ENCODE data around the gene ANO6.

Gene ANO6

GRCh38 chr12:45439039-45439438 is 223.1 kb downstream of the ANO6 start:
- no peak for DNase-seq (ENCODE audit: low read depth in 2 of 2)

DNA sequence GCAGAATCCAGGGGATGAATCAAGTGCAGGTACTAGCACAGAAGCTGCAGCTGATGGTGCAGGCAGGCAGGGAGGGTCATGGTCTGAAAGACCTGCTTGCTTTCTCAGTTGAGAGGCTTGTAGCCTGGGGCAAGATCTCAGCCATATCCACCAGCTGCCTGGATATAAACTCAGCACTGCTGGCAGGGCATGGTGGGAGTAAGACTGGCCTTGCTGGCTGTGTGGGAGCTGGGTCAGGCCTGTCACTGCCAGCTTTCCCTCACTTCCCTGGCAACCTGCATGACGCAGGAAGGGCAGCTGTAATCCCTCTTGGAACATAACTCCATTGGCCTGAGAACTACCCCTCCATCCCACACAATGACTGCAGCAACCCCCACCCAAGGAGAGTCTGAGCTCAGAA is 230.1 kb downstream of the ANO6 start:
- DNase-seq (ENCODE audit: low read depth in 2 of 2), result no peak

GRCh38 chr12:45458238-45458637 is 242.3 kb downstream of the ANO6 start:
- no peak for DNase-seq (ENCODE audit: low read depth in 2 of 2)

- no peak for DNase-seq (ENCODE audit: low read depth in 2 of 2)
These were observed 243.2 kb downstream of the ANO6 start for GRCh38 chr12:45458854-45459807.

- DNase-seq (ENCODE audit: low read depth in 2 of 2), result no peak
These were observed 246.6 kb downstream of the ANO6 start for GRCh38 chr12:45462506-45462905.

DNA sequence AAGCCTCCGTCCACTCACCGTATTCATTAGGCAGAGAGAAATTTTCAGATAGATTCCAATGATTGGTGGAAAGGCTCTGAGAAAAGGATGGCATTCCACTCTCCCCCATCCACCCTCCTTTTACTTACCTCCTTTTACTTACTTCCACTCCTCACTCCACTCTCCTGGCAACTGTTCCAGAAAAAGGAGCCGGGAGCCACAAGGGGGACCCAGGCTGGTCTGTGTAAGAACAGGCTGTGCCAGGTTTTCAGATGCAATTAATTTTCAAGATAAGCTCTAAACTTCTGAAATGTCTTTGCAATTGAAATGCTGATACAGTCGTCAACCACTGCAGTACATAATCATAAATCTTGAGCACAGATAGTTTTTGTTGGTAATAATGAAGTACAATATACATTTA is 248.8 kb downstream of the ANO6 start:
- no peak for DNase-seq (ENCODE audit: low read depth in 2 of 2)

DNA sequence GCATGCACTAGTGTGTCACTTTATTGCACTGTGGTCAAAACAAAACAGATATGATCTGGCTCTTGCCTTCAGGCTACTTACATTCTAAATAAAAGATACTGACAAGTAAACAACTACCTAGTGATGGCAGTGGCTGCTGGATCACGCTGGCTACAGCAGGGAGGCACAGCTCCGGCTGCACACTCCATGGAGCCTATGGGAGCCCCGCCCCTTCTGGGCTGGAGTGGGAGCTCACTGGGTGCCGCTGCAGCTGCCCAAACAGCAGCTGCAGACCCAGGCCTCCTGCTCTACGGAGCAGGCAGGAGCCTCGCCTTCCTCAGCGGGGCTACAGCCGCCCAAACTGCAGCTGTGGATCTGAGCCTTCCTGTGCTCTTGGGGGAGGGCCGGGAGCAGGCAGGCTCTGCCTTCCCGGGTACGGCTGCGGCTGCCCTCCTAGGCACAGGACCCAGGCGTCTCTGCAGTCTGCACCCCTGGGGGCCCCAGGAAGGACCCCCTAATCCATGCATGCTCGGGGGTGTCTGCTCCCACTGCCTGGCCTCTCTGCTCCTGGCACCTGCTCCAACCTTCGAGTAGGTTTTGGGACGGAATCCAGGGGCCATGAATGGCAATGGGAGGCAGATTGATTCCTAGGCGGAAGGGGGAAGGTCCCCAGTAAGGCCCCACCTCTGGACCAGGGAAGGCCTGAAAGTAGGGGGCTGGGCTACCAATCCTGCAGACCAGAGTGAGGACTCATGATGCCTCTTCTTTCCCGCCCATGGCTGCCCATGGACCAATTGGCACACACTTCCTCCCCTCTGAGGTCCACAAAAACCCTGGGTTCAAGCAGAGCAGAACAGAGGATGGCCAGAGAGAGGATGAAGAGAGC is 253.1 kb downstream of the ANO6 start:
- DNase-seq (ENCODE audit: low read depth in 2 of 2), result no peak

- no peak for DNase-seq (ENCODE audit: low read depth in 2 of 2)
These were observed 254.0 kb downstream of the ANO6 start for GRCh38 chr12:45469902-45470301.

DNA sequence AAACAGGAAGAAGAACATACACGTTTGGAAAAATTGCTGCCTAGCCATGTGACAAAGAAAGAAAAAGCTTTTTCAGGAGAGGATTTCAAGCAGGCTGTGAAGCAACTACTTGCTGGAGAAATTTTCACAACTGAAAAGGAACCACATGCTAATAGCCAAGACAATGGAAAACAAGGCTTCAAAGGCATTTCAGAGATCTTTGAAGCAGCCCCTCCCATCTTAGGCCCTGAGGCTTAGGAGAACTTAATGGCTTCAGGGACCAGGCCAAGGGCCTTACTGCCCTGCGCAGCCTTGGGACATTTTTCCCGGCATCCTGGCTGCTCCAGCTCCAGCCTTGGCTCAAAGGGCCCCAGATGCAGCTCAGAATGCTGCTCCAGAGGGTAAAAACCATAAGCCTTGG is 257.7 kb downstream of the ANO6 start:
- no peak for DNase-seq (ENCODE audit: low read depth in 2 of 2)

DNA sequence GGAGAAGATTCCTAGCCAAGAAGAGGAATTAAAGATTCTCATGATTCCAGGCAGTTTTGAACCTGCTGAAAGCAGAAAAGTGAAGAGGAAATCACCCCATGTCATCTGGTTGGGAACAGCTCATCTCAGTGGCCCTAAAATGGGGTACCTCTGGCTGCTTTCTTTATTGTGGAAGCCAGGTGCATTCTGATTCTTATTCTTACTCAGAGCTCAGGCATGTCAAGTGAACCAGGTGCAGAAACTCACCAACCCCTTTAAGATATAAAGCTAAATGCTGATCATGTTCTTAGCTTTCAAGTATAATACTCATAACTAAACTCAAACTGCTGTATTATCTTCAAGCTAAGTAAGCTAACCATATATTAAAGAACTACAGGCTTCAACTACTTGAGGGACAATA is 259.7 kb downstream of the ANO6 start:
- no peak for DNase-seq (ENCODE audit: low read depth in 2 of 2)

GRCh38 chr12:45477526-45477925 is 261.6 kb downstream of the ANO6 start:
- no peak for DNase-seq (ENCODE audit: low read depth in 2 of 2)

DNA sequence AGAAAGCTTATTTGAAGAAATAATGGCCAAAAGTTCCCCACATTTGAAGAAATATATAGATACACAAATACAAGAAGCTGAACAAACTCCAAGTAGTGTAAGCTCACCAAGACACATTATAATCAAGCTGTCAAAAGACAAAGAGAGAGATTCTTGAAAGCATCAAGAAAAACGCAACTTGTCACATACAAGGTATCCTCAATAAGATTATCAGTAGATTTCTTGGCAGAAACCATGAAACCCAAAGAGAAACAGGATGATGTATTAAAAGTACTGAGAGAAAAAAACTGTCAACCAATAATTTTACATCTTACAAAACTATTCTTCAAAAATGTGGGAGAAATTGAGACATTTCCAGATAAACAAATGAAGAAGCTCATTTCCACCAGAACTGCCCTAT is 263.0 kb downstream of the ANO6 start:
- no peak for DNase-seq (ENCODE audit: low read depth in 2 of 2)

GRCh38 chr12:45481746-45482145 is 265.9 kb downstream of the ANO6 start:
- no peak for DNase-seq (ENCODE audit: low read depth in 2 of 2)

GRCh38 chr12:45483571-45483970 is 267.7 kb downstream of the ANO6 start:
- DNase-seq (ENCODE audit: low read depth in 2 of 2), result no peak

All from stimulated activated CD4-positive, alpha-beta T cell treated with anti-CD3 and anti-CD28 coated beads, Interleukin-4, amount 100 ng/mL, for 48 hours (primary cell).